ENCODE results near the gene C12orf56.

The C12orf56 gene

DNA sequence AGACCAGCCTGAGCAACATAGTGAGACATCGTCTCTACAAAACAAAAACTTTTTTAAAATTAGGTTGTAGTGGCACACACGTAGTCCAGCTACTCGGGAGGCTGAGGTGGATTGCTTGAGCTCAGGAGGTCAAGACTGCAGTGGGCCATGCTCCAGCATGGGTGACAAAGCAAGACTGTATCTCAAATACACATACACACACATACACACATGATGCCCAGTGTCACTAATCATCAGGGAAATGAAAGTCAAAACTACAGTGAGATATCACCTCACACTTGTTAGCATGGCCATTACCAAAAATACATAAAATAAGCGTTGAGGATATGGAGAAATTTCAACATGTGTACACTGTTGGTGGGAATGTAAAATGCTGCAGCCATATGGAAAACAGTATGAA is 135.3 kb downstream of the C12orf56 start:
- Histone ChIP-seq H3K9me3 (ENCODE audit: control insufficient read depth, low read length) (no peaks in the 10 kb centered on the region), H3K36me3 (ENCODE audit: control insufficient read depth, insufficient read depth, low read length) (no peaks in the 10 kb centered on the region), H3K4me1 (ENCODE audit: control insufficient read depth, insufficient read depth, low read length) (no peaks in the 10 kb centered on the region), H3K9ac (ENCODE audit: low read length) (no peak overlapping the region), H3K4me3 (ENCODE audit: low read length) (no peak overlapping the region), H3K27me3 (ENCODE audit: control insufficient read depth, insufficient read depth, low read length) (no peaks in the 10 kb centered on the region)

DNA sequence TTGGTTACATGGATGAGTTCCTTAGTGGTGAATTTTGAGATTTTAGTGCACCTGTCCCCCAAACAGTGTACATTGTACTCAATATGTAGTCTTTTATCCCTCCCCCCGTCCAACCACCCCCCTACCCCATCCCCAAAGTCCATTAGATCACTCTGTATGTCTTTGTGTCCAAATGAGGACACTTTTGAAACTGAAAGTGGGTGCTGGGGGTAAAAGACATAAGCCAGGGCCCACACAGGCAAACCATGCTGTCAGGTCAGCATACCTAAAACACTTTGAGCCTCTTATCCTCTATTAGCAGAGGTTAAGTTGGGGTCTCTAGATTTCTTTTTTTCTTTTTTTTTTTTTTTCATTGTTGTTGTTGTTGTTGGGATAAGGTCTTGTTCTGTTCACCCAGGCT is 137.2 kb downstream of the C12orf56 start:
- Histone ChIP-seq H3K36me3 (ENCODE audit: control insufficient read depth, insufficient read depth, low read length) (no peaks in the 10 kb centered on the region), H3K4me1 (ENCODE audit: control insufficient read depth, insufficient read depth, low read length) (no peaks in the 10 kb centered on the region), H3K9me3 (ENCODE audit: control insufficient read depth, low read length) (no peaks in the 10 kb centered on the region), H3K9ac (ENCODE audit: low read length) (no peak overlapping the region), H3K27me3 (ENCODE audit: control insufficient read depth, insufficient read depth, low read length) (no peaks in the 10 kb centered on the region), H3K4me3 (ENCODE audit: low read length) (no peak overlapping the region)

DNA sequence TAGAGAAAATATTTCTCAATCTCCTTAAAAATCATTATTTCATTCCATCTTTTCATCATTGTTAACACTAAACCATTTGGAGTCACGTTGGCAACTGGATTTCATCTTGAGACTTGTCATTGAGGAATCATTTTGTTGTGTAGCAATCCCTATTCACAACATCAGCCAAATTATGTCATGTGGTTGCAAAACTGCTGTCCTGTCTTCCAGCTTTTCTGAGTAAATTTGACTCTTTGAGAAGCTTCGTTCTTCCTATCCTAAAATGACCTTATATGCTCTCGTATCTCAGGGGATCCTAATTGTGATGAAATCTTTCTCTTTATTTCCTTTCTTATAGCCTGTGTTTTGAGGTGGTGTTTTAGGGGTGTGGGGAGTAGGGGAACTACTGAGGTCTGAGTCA is 137.9 kb downstream of the C12orf56 start:
- Histone ChIP-seq H3K4me1 (ENCODE audit: control insufficient read depth, insufficient read depth, low read length) (no peaks in the 10 kb centered on the region), H3K27me3 (ENCODE audit: control insufficient read depth, insufficient read depth, low read length) (no peaks in the 10 kb centered on the region), H3K4me3 (ENCODE audit: low read length) (no peak overlapping the region), H3K36me3 (ENCODE audit: control insufficient read depth, insufficient read depth, low read length) (no peaks in the 10 kb centered on the region), H3K9ac (ENCODE audit: low read length) (no peak overlapping the region), H3K9me3 (ENCODE audit: control insufficient read depth, low read length) (no peaks in the 10 kb centered on the region)

DNA sequence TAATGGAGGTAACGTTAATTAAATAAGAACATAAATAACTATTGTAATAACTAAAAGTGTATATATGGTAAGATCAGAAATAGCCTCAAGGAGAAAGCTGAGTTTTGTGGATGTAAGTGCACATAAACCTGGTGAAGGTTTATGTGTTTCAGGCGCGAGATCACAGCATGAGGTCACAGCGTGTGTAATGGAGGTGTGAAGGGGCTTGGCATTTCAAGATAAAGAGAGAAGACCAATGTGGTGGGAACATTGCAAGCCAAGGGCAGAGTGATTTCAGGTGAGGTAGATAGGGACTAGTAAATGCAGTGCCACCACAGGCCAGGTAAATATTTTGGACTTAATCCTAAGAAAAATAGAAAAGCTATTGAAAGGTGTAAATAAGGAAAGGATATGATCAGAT is 146.7 kb downstream of the C12orf56 start:
- no peaks in the 10 kb centered on the region for H3K27me3 ChIP-seq (ENCODE audit: control insufficient read depth, insufficient read depth, low read length)
- H3K36me3 ChIP-seq (ENCODE audit: control insufficient read depth, insufficient read depth, low read length) = no peaks in the 10 kb centered on the region
- H3K9me3 ChIP-seq (ENCODE audit: control insufficient read depth, low read length) = no peaks in the 10 kb centered on the region
- H3K9ac ChIP-seq (ENCODE audit: low read length) = no peak overlapping the region
- no peak overlapping the region for H3K4me3 ChIP-seq (ENCODE audit: low read length)
- no peaks in the 10 kb centered on the region for H3K4me1 ChIP-seq (ENCODE audit: control insufficient read depth, insufficient read depth, low read length)

DNA sequence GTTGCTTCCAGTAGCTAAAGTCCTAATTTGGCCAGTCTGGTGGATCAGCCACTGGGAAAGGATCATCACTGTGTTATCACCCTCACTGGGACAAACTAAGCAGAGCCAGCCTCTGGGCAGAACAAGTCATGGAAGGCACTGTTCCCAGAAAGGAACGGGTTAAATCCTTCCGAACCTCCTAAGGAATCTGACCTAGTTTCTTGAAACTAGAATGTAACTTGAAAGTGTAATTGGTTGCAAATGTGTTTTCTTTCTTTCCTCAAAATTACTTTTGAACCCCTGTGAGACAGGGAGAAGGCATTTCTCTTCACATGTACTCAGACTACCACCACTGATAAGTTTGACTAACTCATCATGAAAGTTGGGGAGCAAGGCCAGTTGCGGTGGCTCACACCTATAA is 149.8 kb downstream of the C12orf56 start:
- peaks cover 4% of the 10 kb centered on the region for H3K4me1 ChIP-seq (ENCODE audit: control insufficient read depth, insufficient read depth, low read length)
- no peaks in the 10 kb centered on the region for H3K36me3 ChIP-seq (ENCODE audit: control insufficient read depth, insufficient read depth, low read length)
- H3K4me3 ChIP-seq (ENCODE audit: low read length) = no peak overlapping the region
- H3K27me3 ChIP-seq (ENCODE audit: control insufficient read depth, insufficient read depth, low read length) = no peaks in the 10 kb centered on the region
- no peak overlapping the region for H3K9ac ChIP-seq (ENCODE audit: low read length)
- H3K9me3 ChIP-seq (ENCODE audit: control insufficient read depth, low read length) = no peaks in the 10 kb centered on the region

DNA sequence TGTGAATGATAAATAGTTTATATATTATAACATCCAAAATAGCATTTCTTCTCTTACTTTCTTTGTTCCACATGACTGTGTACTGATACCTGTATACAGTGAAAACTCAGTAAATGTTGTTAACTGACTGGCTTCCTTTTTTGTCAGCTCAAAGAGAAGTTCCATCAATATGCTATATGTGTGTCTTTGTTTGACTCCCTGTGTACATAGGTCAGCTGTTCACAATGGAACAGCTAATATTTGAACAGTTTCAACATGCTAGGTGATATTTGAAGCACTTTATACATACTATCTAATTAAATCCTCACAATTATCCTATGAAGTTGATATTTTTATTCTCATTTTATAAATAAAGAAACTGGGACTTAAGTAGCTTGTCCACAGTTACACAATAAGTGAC is 153.2 kb downstream of the C12orf56 start:
- peaks cover 4% of the 10 kb centered on the region for H3K4me1 ChIP-seq (ENCODE audit: control insufficient read depth, insufficient read depth, low read length)
- no peaks in the 10 kb centered on the region for H3K27me3 ChIP-seq (ENCODE audit: control insufficient read depth, insufficient read depth, low read length)
- no peaks in the 10 kb centered on the region for H3K36me3 ChIP-seq (ENCODE audit: control insufficient read depth, insufficient read depth, low read length)
- H3K9me3 ChIP-seq (ENCODE audit: control insufficient read depth, low read length) = no peaks in the 10 kb centered on the region
- H3K4me3 ChIP-seq (ENCODE audit: low read length) = no peak overlapping the region
- no peak overlapping the region for H3K9ac ChIP-seq (ENCODE audit: low read length)

DNA sequence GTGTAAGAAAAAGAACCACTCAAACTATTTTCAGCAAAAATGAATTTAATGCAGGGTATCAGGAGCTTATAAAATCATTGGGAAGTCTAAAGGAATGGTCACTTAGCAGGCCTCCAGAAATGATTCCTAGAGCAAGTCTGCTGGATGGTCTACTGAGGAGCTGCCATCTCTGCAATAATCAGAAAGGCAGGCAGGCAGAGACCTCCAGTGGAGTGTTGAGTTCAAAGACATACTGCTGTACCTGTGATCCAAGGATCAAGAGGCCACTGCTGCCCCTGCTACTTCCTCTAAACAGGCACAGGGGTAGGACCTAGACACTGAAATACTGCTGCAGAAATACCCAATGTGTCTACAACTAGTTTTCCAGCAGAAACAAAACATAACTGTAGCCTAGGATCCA is 154.0 kb downstream of the C12orf56 start:
- Histone ChIP-seq H3K36me3 (ENCODE audit: control insufficient read depth, insufficient read depth, low read length) (no peaks in the 10 kb centered on the region), H3K4me3 (ENCODE audit: low read length) (no peak overlapping the region), H3K27me3 (ENCODE audit: control insufficient read depth, insufficient read depth, low read length) (no peaks in the 10 kb centered on the region), H3K9me3 (ENCODE audit: control insufficient read depth, low read length) (no peaks in the 10 kb centered on the region), H3K9ac (ENCODE audit: low read length) (no peak overlapping the region), H3K4me1 (ENCODE audit: control insufficient read depth, insufficient read depth, low read length) (peaks cover 4% of the 10 kb centered on the region)

DNA sequence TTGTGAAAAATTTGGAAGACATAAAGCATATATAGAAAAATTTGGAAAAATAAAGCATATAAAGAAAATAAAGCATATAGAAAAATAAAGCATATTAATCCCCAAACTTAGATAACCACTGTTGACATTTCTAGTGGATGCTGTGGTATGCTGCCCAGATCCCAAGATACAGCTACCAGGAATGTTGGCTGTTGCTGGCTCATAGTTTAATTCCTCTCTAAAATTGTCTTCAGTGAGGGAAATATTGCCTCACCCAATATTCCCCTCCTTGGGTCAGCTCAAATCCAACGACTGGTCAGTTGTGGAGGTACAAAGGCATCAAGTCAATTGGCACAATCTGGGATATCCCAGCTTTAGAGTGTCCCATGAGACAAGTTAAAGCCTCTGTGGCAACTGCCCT is 158.4 kb downstream of the C12orf56 start:
- no peaks in the 10 kb centered on the region for H3K9me3 ChIP-seq (ENCODE audit: control insufficient read depth, low read length)
- no peak overlapping the region for H3K4me3 ChIP-seq (ENCODE audit: low read length)
- no peaks in the 10 kb centered on the region for H3K36me3 ChIP-seq (ENCODE audit: control insufficient read depth, insufficient read depth, low read length)
- no peak overlapping the region for H3K9ac ChIP-seq (ENCODE audit: low read length)
- peaks cover 4% of the 10 kb centered on the region for H3K4me1 ChIP-seq (ENCODE audit: control insufficient read depth, insufficient read depth, low read length)
- H3K27me3 ChIP-seq (ENCODE audit: control insufficient read depth, insufficient read depth, low read length) = no peaks in the 10 kb centered on the region

DNA sequence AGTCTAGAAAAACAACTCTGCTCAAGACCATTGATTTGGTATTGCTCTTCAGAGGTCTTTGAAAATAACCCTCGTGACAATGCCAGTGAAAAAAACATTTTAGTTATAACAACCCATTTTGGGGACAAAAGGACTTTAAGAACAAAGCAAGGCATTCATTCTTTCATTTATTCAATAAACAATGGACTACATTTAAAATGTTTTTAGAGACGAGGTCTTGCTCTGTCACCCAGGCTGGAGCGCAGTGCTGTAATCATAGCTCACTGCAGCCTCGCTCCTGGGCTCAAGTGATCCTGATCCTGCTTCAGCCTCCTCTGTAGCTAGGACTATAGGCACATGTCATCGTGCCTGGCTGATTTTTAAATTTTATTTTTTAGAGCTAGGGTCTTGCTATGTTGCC is 160.8 kb downstream of the C12orf56 start:
- H3K36me3 ChIP-seq (ENCODE audit: control insufficient read depth, insufficient read depth, low read length) = no peaks in the 10 kb centered on the region
- H3K9me3 ChIP-seq (ENCODE audit: control insufficient read depth, low read length) = no peaks in the 10 kb centered on the region
- no peak overlapping the region for H3K4me3 ChIP-seq (ENCODE audit: low read length)
- no peak overlapping the region for H3K9ac ChIP-seq (ENCODE audit: low read length)
- no peaks in the 10 kb centered on the region for H3K27me3 ChIP-seq (ENCODE audit: control insufficient read depth, insufficient read depth, low read length)
- no peaks in the 10 kb centered on the region for H3K4me1 ChIP-seq (ENCODE audit: control insufficient read depth, insufficient read depth, low read length)

DNA sequence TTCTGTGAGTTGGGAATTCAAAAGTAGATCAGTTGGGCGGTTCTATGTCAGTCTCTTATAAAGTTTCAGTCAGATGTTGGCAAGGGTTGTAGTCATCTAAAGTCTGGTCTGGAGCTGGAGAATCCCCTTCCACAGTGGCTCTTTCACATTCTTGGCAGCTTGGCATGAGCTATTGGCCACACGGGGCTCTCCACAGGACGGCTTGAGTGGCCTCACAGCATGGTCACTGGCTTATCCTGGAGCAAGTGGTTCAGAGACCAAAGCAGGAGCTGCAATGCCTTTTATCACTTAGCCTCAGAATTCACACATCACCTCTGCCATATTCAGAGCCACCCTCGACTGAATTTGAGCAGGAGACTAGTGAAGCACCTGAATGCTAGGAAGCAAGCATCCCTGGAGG is 161.3 kb downstream of the C12orf56 start:
- no peaks in the 10 kb centered on the region for H3K27me3 ChIP-seq (ENCODE audit: control insufficient read depth, insufficient read depth, low read length)
- H3K36me3 ChIP-seq (ENCODE audit: control insufficient read depth, insufficient read depth, low read length) = no peaks in the 10 kb centered on the region
- H3K9ac ChIP-seq (ENCODE audit: low read length) = no peak overlapping the region
- no peaks in the 10 kb centered on the region for H3K4me1 ChIP-seq (ENCODE audit: control insufficient read depth, insufficient read depth, low read length)
- H3K9me3 ChIP-seq (ENCODE audit: control insufficient read depth, low read length) = no peaks in the 10 kb centered on the region
- H3K4me3 ChIP-seq (ENCODE audit: low read length) = no peak overlapping the region

DNA sequence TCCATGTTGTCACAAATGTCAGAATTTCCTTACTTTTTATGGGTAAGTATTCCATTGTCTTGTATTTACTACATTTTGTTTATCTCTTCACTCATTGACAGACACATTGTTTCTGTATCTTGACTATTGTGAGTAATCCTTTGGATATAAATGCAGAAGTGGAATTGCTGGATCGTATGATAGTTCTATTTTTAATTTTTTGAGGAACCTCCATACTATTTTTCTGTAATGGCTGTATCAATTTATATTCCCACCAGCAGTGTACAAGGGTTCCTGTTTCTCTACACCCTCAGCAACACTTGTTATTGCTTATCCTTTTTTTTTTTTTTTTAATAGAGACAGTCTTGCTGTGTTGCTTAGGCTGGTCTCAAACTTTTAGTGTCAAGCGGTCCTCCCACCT is 164.9 kb downstream of the C12orf56 start:
- H3K4me3 ChIP-seq (ENCODE audit: low read length) = no peak overlapping the region
- no peaks in the 10 kb centered on the region for H3K9me3 ChIP-seq (ENCODE audit: control insufficient read depth, low read length)
- no peaks in the 10 kb centered on the region for H3K27me3 ChIP-seq (ENCODE audit: control insufficient read depth, insufficient read depth, low read length)
- H3K4me1 ChIP-seq (ENCODE audit: control insufficient read depth, insufficient read depth, low read length) = peaks cover 7% of the 10 kb centered on the region
- H3K9ac ChIP-seq (ENCODE audit: low read length) = no peak overlapping the region
- H3K36me3 ChIP-seq (ENCODE audit: control insufficient read depth, insufficient read depth, low read length) = no peaks in the 10 kb centered on the region

DNA sequence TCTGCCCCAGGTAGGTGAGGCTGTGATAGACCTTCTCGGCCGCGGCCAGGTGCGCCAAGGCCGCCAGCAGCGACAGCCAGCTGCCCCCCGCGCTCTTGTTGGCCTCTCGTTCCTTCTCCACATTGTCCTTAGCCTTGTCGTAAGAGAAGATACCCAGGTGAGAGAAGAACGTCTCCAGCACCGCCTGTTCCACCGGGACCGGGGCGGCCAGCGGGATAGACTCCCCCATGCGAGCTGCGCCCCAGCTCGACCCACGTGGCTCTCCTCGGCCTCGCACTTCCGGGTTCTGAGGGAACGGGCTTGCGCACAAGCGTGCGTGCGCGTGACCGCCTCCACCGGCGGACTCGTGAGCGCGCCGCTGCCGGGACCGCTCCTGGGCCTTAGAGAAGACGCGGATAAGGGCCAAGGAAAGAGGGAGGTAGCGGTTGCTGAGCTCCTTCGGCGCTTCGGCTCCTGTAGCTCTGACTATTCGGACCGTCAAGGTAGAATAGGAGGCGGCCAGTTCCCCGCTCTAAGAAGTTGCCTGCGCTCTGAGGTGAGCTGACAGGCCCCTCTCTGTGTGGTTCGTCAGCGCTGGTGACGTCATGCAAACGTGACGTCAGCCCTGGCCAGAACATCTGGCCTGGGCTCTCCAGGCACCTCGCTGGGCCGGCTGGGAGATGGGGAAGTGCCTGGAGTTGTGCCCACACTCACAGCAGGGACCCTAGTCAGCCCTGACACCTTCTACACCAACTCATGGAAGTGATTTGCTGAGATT is 168.4 kb downstream of the C12orf56 start, which contains the start of gene KICS2:
Gene KICS2, minus strand, starts transcription at position 288 of the 757 bp plus-strand sequence. Its CDS starts 59 bp downstream, at position 229.
- no peaks in the 10 kb centered on the region for H3K36me3 ChIP-seq (ENCODE audit: control insufficient read depth, insufficient read depth, low read length)
- no peaks in the 10 kb centered on the region for H3K9me3 ChIP-seq (ENCODE audit: control insufficient read depth, low read length)
- H3K4me1 ChIP-seq (ENCODE audit: control insufficient read depth, insufficient read depth, low read length) = peaks cover 7% of the 10 kb centered on the region
- peak within 1 kb of the TSS; percentile 72 for H3K9ac ChIP-seq (ENCODE audit: low read length)
- peak within 1 kb of the TSS; percentile 75 for H3K4me3 ChIP-seq (ENCODE audit: low read length)
- no peaks in the 10 kb centered on the region for H3K27me3 ChIP-seq (ENCODE audit: control insufficient read depth, insufficient read depth, low read length)

DNA sequence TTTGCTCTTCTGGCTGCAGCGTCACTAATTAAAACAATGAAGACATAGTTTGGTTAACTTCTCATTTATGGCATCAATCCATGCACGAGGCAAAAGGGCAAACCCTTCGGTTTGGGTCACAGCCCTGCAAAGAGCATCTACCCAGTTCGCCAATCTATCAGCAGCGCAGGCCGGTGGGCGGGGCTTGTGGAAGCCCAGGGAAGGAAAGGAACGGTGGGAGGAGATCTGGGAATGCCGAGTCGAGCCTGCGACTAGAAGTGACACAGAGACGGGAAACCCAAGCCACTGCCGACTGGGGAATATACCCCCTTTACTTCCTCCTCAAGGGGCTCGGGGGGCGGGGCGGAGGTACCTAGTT is 168.9 kb downstream of the C12orf56 start:
- H3K4me1 ChIP-seq (ENCODE audit: control insufficient read depth, insufficient read depth, low read length) = peaks cover 7% of the 10 kb centered on the region
- no peaks in the 10 kb centered on the region for H3K9me3 ChIP-seq (ENCODE audit: control insufficient read depth, low read length)
- no peaks in the 10 kb centered on the region for H3K27me3 ChIP-seq (ENCODE audit: control insufficient read depth, insufficient read depth, low read length)
- peak overlapping the region; percentile 72 for H3K9ac ChIP-seq (ENCODE audit: low read length)
- H3K36me3 ChIP-seq (ENCODE audit: control insufficient read depth, insufficient read depth, low read length) = no peaks in the 10 kb centered on the region
- peak overlapping the region; percentile 75 for H3K4me3 ChIP-seq (ENCODE audit: low read length)
